AG09309 (cell line): ENCODE measurements around the gene RBMS3.
"Not testable (repeated sequence)": the region's sequence is repeated elsewhere in the genome, so short reads cannot be mapped to it uniquely, and the experiment has no call there.

Experiments
- DNase-seq: peaks from one replicate; pipeline ENCODE4 v3.0.0-alpha.2; 2010; ENCODE audit warnings: low read depth
- H3K4me3 ChIP-seq: 2 replicates; pipeline ENCODE4 v1.5.1; 2011; ENCODE audit warnings: mild to moderate bottlenecking, low read depth, low read length, moderate library complexity; ENCODE audit not compliant: control insufficient read depth
- TF ChIP-seq, protein P1 (sequence below): IDR thresholded peaks from 2 replicates; pipeline ENCODE4 v1.5.1; 2011; ENCODE audit warnings: mild to moderate bottlenecking, low read depth, low read length, inconsistent platforms; ENCODE audit not compliant: insufficient read depth, control insufficient read depth; ENCODE audit errors: missing control alignments

RBMS3 gene

DNA sequence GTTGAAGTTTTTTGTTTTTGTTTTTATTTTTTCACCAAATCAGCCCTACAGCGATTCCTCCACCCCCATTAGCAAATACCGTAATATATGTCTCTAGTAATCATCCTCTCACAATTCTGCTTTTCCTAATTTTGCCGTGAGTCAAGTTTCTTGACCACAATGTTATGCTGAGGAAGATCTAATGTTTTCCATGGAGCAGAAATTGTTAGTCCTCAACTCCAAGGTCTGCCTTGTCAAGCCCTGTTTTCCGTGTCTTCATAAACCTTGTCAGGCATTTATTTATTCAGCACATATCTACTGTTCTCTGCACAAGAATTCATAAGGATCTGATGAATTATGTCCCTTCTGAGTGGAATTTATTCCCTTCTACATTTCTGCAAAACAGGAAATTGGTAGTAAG is 372.8 kb downstream of the RBMS3 start:
- DNase-seq = no peak
- no peak overlapping the region for H3K4me3 ChIP-seq
- TF ChIP-seq, protein P1, sequence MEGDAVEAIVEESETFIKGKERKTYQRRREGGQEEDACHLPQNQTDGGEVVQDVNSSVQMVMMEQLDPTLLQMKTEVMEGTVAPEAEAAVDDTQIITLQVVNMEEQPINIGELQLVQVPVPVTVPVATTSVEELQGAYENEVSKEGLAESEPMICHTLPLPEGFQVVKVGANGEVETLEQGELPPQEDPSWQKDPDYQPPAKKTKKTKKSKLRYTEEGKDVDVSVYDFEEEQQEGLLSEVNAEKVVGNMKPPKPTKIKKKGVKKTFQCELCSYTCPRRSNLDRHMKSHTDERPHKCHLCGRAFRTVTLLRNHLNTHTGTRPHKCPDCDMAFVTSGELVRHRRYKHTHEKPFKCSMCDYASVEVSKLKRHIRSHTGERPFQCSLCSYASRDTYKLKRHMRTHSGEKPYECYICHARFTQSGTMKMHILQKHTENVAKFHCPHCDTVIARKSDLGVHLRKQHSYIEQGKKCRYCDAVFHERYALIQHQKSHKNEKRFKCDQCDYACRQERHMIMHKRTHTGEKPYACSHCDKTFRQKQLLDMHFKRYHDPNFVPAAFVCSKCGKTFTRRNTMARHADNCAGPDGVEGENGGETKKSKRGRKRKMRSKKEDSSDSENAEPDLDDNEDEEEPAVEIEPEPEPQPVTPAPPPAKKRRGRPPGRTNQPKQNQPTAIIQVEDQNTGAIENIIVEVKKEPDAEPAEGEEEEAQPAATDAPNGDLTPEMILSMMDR = no peak

DNA sequence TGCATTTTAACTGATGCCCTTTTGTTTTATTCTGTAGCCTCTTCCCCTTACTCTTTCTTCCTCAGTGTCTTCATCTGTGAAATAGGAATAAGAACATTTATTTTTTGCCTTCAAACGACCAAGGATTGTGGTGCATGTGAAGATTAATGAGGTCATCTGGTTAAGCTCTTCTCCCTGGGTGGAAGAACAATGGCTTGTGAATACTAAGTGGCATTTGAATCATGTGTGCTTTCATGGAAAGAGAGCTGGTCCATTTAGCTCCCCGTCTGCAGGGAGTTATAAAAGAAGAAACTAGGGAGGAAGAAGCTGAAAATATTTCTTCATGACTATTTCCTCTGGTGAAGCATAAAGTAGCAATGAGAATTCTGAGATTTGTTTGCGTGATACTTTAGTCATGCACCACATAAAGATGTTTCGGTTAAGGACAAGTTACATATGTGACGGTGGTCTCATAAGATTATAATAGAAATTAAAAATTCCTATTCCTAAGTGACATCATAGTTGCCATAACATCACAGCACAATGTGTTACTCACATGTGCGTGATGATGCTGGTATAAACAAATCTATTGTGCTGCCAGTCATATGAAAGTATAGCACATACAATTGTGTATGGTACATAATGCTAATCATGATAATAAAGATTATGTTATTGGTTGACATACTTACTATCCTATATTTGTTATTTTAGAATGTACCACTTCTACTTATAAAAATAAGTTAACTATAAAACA is 374.3 kb downstream of the RBMS3 start:
- no peak for DNase-seq
- TF ChIP-seq, protein P1 = no peak
- no peak overlapping the region for H3K4me3 ChIP-seq

DNA sequence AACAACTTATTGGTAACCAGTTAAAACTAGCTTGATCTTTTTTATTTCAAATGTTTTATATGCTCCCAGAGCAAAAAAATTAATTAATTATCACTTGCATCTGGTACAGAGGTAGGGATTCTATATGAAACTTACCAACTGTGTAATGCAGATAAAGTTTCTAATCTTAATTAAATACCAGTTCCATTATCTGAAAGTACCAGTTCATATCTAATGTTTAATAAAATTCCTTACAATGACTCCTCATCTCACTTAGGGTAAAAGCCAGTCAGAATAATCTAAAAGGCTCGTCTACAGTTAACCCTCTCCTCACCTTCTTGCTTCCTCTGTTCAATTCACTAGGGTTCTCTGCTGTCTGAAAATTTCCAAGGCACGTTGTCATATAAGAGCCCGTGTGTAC is 384.8 kb downstream of the RBMS3 start:
- no peak overlapping the region for H3K4me3 ChIP-seq
- TF ChIP-seq, protein P1 = no peak
- no peak for DNase-seq

DNA sequence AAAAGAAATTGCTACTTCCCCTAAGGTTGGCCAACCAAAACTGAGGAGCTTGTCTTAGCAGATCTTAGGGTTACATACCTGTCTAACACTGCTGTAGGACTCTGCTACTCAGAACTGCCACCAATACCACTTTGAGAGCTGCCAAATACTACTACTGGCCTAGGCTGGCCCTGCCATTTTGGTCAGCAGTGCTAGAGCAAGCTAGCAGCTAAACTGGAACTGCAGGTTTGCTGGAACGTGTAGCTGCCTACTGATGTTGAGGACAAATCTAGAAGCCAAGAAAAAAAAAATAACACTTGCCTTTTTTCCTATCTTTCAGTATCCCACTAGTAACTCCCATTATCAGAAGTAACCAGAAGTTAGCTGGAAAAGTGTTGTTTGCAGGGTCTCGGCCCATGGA is 387.4 kb downstream of the RBMS3 start:
- DNase-seq = no peak
- TF ChIP-seq, protein P1 = no peak
- H3K4me3 ChIP-seq = no peak overlapping the region

DNA sequence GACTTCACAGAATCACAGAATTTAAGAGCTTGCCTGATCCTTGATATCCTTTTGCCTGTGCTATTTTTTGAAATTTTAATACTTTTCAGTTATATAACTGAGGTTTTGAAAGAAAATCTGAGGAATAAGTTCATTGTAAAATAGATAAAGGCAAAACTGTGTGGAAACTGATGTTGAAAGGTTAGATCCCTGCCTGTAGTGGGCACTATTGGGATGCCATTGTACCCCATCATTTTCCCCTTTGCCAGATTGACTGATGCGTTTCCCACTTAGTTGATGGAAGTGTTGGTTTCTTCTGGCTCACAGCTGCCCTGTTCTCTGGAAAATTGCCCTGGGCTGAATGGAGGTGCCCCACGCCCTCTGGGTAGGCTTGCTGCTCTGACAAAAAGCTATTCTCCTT is 387.9 kb downstream of the RBMS3 start:
- no peak overlapping the region for H3K4me3 ChIP-seq
- TF ChIP-seq, protein P1 = no peak
- no peak for DNase-seq

DNA sequence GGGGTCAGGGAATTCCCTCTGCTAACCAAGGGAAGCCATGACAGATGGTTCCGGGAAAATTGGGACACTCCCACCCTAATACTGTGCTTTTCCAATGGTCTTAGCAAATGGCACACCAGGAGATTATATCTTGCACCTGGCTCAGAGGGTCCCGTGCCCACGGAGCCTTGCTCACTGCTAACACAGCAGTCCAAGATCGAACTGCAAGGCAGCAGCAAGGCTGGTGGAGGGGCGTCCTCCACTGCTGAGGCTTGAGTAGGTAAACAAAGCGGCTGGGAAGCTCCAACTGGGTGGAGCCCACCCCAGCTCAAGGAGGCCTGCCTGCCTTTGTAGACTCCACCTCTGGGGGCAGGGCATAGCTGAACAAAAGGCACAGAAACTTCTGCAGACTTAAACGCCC is 389.6 kb downstream of the RBMS3 start:
- not testable (repeated sequence) for H3K4me3 ChIP-seq, DNase-seq

DNA sequence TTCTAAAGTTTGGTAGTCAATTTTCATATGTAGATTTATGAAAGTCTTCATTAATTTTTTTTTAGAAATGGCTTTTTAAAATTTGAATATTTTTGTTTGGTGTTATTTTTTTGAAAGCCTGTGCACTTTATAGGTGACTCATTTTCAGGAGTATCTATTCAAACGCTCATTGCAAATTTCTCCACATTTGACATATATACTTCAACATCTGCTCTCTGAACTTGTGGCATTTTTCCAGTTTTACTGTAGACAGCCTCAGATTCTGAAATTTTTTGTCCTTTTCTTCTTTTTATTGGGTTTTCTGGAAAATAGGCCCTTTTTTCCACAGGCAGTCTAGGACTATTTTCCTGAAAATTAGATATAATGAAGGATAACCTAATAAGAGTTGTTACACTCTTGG is 396.6 kb downstream of the RBMS3 start:
- no peak overlapping the region for H3K4me3 ChIP-seq
- TF ChIP-seq, protein P1 = no peak
- DNase-seq = no peak
